GM10248 (cell line): ENCODE results near the gene ERO1B.

Experiments
- CTCF ChIA-PET: fragments of 300-600 bp; sonication (Branson Sonifier 250); formaldehyde crosslinking; extraction: SDS; loops from one replicate; lab custom pipeline; 2021; ENCODE audit warnings: antibody characterized with exemption; lab: Yijun Ruan, JAX
- POLR2A ChIA-PET: fragments of 350-650 bp; sonication (Branson Sonifier 250); formaldehyde crosslinking; extraction: SDS; loops from one replicate; lab custom pipeline; 2020; ENCODE audit warnings: antibody characterized with exemption; lab: Yijun Ruan, JAX
- DNase-seq: peaks from one replicate; pipeline ENCODE4 v3.0.0; 2012; ENCODE audit errors: extremely low spot score
- CTCF ChIP-seq: IDR thresholded peaks from 2 replicates; pipeline ENCODE4 v1.5.1; 2012; ENCODE audit warnings: mild to moderate bottlenecking, low read depth; ENCODE audit errors: extremely low read depth, missing control alignments, control extremely low read depth

Gene ERO1B

GRCh38 chr1:236168716-236169429 lies 112.9 kb downstream of the ERO1B start:
- CTCF ChIA-PET, result interaction anchor here (1.3 kb wide), 1 partner anchor 9 kb away, joined by 4 read pairs; no protein-coding TSS in a partner anchor
- TF ChIP-seq CTCF, result no peak
- no peak for DNase-seq
- POLR2A ChIA-PET, result no interaction called here

GRCh38 chr1:236167578-236167977 lies 114.2 kb downstream of the ERO1B start:
- ChIA-PET POLR2A (no interaction called here), CTCF (no interaction called here)
- no peak for DNase-seq
- TF ChIP-seq CTCF, result no peak

GRCh38 chr1:236167154-236167553 lies 114.6 kb downstream of the ERO1B start:
- CTCF ChIA-PET, result no interaction called here
- no peak for DNase-seq
- no peak for TF ChIP-seq CTCF
- POLR2A ChIA-PET, result no interaction called here

- no peak for TF ChIP-seq CTCF
Observed at GRCh38 chr1:236166041-236166440, 115.7 kb downstream of the ERO1B start.

More at GRCh38 chr1:236166041-236166440, 115.7 kb downstream of the ERO1B start:
- no peak for DNase-seq
- ChIA-PET POLR2A (no interaction called here), CTCF (interaction anchor here (0.8 kb wide), 1 partner anchor 10 kb away, joined by 3 read pairs; no protein-coding TSS in a partner anchor)
